Left lung (tissue), 10 donors: ENCODE measurements around the gene RBM33. TPM values are rescaled to one million over a fixed set of nuclear protein-coding genes. Genes with fewer than 3 reads are reported as not detected.
A peak's percentile ranks its signal among the peaks of the same experiment; 100 is the strongest.
"Not testable (repeated sequence)": the region's sequence is repeated elsewhere in the genome, so short reads cannot be mapped to it uniquely, and the experiment has no call there.

Source experiments
- ATAC-seq: fragments of 200-7000 bp; cut with Tn5 transposase; one replicate; pipeline ENCODE4 v1.9.1; 2020; ENCODE audit warnings: moderate library complexity
- DNase-seq, 4 donors: peaks; one replicate each; pipeline ENCODE4 v3.0.0-alpha.2; 2013 to 2020
- H3K27ac ChIP-seq, 2 donors: fragments of 200-600 bp; sonication (generic) in 1 of 2; one replicate each; pipeline versions ENCODE4 v1.5.0 to v1.8.0; 2020 to 2021
- H3K27me3 ChIP-seq, 2 donors: fragments of 200-600 bp; sonication (generic) in 1 of 2; one replicate each; pipeline versions ENCODE4 v1.5.0 to v1.8.0; 2020 to 2021
- H3K36me3 ChIP-seq, 2 donors: fragments of 200-600 bp; sonication (generic) in 1 of 2; one replicate each; pipeline versions ENCODE4 v1.5.0 to v1.8.0; 2020 to 2021
- H3K4me1 ChIP-seq, 2 donors: fragments of 200-600 bp; one replicate each; pipeline ENCODE4 v1.8.0; 2021
- H3K4me3 ChIP-seq, 2 donors: fragments of 200-600 bp; sonication (generic) in 1 of 2; one replicate each; pipeline versions ENCODE4 v1.5.0 to v1.8.0; 2020 to 2021; ENCODE audit warnings: mild to moderate bottlenecking in 1 of 2
- H3K9me3 ChIP-seq, 2 donors: fragments of 200-600 bp; sonication (generic) in 1 of 2; one replicate each; pipeline versions ENCODE4 v1.5.0 to v1.8.0; 2020 to 2021
- intact Hi-C, 2 donors: fragments of 100-400 bp; cut with DNase I; formaldehyde crosslinking; loops; one replicate each; pipeline versions ENCODE4 v1.11.2 to v1.14.2; 2022
- polyA plus RNA-seq, 6 donors: library from polyadenylated mRNA; unstranded; fragments of 120-200 nt; gene quantifications; one replicate each; pipeline ENCODE4 v1.2.1, GENCODE V29; 2013; ENCODE audit not compliant: insufficient read length in 6 of 6
- total RNA-seq, 2 donors: library from RNA; stranded (reverse); fragmentation: NEBNext Ultra II Directional; extraction: Animal tissue kit (Norgen Biotek cat#: 25700); gene quantifications; one replicate each; pipeline ENCODE4 v1.2.1, GENCODE V29; 2021
- TF ChIP-seq, protein P1 (sequence below), 2 donors: fragments of 200-600 bp; sonication (generic) in 1 of 2; IDR thresholded peaks; one replicate each; pipeline versions ENCODE4 v1.5.0 to v1.8.0; 2021; ENCODE audit warnings: antibody characterized with exemption in 2 of 2
- donor health status: DM: no; HTN: yes; CAD: no.
- donor health status: DM: no; HTN: no; CAD: no.

RBM33 gene
- total and polyA plus RNA-seq, 8 donors: 35.2 to 56.4 (median 45.0) TPM

DNA sequence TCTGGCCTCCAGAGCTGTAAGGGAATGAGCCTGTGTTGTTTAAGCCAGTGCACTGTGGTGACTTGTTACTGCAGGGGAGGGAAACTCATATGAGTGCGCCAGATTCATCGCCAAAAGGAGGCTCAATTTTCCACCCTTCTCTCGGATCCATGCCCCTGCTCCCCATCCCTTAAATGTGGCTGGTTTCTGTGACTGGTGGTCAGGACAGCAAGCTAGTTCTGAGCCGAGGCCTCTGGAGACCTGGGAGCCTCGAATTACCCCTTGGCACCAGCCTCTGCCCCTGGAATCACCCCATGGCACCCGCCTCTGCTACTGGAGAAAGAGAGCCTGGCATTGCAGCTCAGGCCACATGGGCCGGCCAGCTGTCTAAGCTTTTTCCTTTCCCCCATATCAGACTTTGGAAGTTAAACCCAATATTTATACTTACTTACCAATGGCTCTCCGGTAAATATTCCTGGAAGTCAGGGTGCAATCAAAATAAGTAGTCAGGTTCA is 39.9 kb upstream of the RBM33 start:
- Histone ChIP-seq H3K36me3 (no peaks in the 10 kb centered on the region), H3K4me1 (peaks cover 0 to 9% of the 10 kb centered on the region in 2 donors), H3K9me3 (no peaks in the 10 kb centered on the region), H3K27ac (no peak overlapping the region), H3K27me3 (peaks cover 0 to 4% of the 10 kb centered on the region in 2 donors), H3K4me3 (no peak overlapping the region)
- intact Hi-C loops: loop anchor here in 1 of 2 donors (5.0 kb wide), 1 partner anchor 133 kb away; no protein-coding TSS in a partner anchor
- ATAC-seq (no peak), DNase-seq (no peak)
- TF ChIP-seq, protein P1, sequence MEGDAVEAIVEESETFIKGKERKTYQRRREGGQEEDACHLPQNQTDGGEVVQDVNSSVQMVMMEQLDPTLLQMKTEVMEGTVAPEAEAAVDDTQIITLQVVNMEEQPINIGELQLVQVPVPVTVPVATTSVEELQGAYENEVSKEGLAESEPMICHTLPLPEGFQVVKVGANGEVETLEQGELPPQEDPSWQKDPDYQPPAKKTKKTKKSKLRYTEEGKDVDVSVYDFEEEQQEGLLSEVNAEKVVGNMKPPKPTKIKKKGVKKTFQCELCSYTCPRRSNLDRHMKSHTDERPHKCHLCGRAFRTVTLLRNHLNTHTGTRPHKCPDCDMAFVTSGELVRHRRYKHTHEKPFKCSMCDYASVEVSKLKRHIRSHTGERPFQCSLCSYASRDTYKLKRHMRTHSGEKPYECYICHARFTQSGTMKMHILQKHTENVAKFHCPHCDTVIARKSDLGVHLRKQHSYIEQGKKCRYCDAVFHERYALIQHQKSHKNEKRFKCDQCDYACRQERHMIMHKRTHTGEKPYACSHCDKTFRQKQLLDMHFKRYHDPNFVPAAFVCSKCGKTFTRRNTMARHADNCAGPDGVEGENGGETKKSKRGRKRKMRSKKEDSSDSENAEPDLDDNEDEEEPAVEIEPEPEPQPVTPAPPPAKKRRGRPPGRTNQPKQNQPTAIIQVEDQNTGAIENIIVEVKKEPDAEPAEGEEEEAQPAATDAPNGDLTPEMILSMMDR (IDR thresholded peaks at IDR 0.05): no peak

DNA sequence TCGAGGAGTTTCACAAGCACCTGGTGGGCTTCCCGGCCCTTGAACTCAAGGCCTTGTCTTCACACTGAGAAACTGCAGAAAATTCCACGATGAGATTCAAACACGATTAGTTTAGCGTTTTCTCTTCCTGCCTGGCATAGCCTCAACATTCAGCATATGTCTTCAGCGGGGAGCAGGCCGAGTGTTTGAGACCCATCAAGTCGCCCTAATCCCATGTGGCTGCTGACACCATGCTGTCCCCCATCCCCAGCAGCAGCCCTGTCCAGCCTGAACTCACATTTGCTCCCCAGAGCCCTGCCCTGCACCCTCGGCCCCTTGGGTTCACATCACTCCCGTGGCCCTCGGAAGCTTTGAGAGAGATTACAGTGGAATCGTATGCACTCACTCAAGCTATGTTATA is 35.3 kb upstream of the RBM33 start:
- ATAC-seq: no peak
- Histone ChIP-seq H3K36me3 (no peaks in the 10 kb centered on the region), H3K9me3 (no peaks in the 10 kb centered on the region), H3K4me3 (no peak overlapping the region), H3K27me3 (no peaks in the 10 kb centered on the region), H3K27ac (no peak overlapping the region), H3K4me1 (no peaks in the 10 kb centered on the region)
- no peak for DNase-seq
- intact Hi-C loops: no loop called here
- TF ChIP-seq, protein P1 (IDR thresholded peaks at IDR 0.05): no peak

DNA sequence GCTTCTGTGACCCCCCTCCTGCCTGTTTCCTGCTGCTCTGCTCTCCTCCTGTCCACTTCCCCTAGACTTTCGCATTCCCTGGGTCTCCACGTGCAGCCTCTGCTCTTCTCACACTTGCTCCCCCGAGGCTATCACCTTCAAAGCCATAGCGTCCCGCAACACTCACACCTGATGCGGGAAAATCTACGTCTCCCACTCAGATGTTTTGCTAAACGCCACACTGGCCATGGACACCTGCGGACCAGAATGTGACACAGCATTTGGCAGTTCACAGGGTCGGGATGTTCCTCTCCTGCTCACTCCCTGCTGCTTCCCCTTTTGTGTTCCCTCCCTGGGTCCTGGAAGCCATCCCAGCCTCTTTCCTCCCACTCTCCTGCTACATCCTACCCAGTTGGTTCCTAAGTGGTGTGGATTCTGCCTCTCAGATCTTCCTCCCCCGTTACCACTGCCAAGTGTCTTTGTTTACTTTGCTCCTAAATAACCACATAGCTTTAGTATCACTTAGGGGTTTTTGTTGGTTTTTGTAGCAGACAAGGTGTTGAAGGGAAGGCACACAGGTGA is 33.7 kb upstream of the RBM33 start:
- ATAC-seq: no peak
- no peaks in the 10 kb centered on the region for H3K9me3 ChIP-seq
- no peak overlapping the region for H3K27ac ChIP-seq
- intact Hi-C loops: no loop called here
- no peaks in the 10 kb centered on the region for H3K4me1 ChIP-seq
- no peak for DNase-seq
- H3K27me3 ChIP-seq: no peaks in the 10 kb centered on the region
- H3K4me3 ChIP-seq: no peak overlapping the region
- TF ChIP-seq, protein P1 (IDR thresholded peaks at IDR 0.05): no peak
- H3K36me3 ChIP-seq: no peaks in the 10 kb centered on the region

DNA sequence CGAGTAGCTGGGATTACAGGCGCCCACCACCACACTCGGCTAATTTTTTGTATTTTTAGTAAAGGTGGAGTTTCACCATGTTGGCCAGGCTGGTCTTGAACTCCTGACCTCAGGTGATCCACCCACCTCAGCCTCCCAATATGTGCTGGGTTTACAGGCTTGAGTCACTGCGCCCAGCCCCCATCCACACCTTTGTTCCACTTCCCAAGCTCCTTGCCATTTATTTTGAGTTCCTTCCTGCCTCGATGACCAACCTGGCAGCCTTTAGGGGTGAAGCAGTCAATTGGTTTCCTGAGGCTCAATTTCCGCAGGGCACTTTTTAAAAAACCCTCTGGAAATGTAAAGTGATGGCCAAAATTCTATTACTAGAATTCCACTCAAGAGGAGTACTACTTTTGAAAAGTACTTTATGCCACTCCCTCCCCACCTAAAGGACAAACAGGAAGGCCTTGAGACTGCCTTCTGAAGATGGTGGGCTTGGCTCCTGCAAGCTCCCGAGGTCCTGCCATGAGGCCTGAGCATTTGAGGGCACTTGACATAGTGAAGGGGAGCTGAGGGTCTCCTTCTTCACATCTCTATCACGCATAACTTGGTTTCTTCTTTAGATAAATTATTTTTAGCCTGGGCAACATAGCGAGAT is 32.5 kb upstream of the RBM33 start:
- DNase-seq: no peak
- Histone ChIP-seq H3K36me3 (no peaks in the 10 kb centered on the region), H3K9me3 (no peaks in the 10 kb centered on the region), H3K4me1 (no peaks in the 10 kb centered on the region), H3K4me3 (no peak overlapping the region), H3K27ac (no peak overlapping the region), H3K27me3 (no peaks in the 10 kb centered on the region)
- TF ChIP-seq, protein P1 (IDR thresholded peaks at IDR 0.05): no peak
- ATAC-seq: peak; percentile 82
- intact Hi-C loops: no loop called here

DNA sequence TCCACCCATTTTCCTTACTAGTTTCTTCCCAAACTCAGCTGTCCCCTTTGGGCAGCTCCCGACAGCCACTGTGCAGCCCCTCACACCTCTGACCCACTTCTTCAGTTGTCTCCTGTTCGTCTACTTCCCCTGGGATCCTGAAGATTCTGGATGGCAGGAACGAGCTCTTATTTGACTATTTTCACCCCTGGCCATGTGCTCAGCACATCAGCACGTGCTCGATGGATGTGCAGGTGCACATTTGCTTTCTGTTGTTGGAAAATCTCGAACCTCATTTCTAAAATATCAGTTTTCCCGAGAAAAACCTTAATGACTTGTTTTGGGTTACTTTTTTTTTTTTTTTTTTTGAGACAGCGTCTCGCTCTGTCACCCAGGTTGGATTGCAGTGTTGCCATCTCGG is 31.8 kb upstream of the RBM33 start:
- no peak overlapping the region for H3K27ac ChIP-seq
- TF ChIP-seq, protein P1 (IDR thresholded peaks at IDR 0.05): no peak
- intact Hi-C loops: no loop called here
- H3K27me3 ChIP-seq: no peaks in the 10 kb centered on the region
- no peaks in the 10 kb centered on the region for H3K36me3 ChIP-seq
- no peaks in the 10 kb centered on the region for H3K9me3 ChIP-seq
- ATAC-seq (no peak), DNase-seq (no peak)
- H3K4me3 ChIP-seq: no peak overlapping the region
- H3K4me1 ChIP-seq: no peaks in the 10 kb centered on the region

DNA sequence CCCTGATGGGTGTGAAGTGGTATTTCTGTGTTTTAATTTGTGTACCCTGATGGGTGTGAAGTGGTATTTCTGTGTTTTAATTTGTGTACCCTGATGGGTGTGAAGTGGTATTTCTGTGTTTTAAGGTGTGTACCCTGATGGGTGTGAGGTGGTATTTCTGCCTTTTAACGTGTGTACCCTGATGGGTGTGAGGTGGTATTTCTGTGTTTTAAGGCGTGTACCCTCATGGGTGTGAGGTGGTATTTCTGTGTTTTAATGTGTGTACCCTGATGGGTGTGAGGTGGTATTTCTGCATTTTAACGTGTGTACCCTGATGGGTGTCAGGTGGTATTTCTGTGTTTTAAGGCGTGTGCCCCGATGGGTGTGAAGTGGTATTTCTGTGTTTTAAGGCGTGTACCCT is 29.4 kb upstream of the RBM33 start:
- ATAC-seq, H3K9me3 ChIP-seq, H3K4me1 ChIP-seq, H3K27me3 ChIP-seq, intact Hi-C loops, H3K4me3 ChIP-seq, H3K27ac ChIP-seq, H3K36me3 ChIP-seq, DNase-seq: not testable (repeated sequence)
